Chondrocyte (in vitro differentiated cells): ENCODE data around the gene LRPAP1. TPM values are rescaled to one million over a fixed set of nuclear protein-coding genes. Genes with fewer than 3 reads are reported as not detected.
"Not testable (repeated sequence)": the region's sequence is repeated elsewhere in the genome, so short reads cannot be mapped to it uniquely, and the experiment has no call there.

ENCODE experiments used
- DNase-seq: peaks from one replicate; pipeline ENCODE4 v3.0.0; 2021; ENCODE audit warnings: mixed read lengths, low spot score
- H3K27ac Mint-ChIP-seq: one replicate; pipeline ENCODE4 v1.8.0; 2021; ENCODE audit warnings: mild to moderate bottlenecking, moderate library complexity, mixed read lengths; ENCODE audit not compliant: unreplicated experiment
- H3K27me3 Mint-ChIP-seq: 2 replicates; pipeline ENCODE4 v1.8.0; 2021; ENCODE audit warnings: low read depth, mixed read lengths
- H3K36me3 Mint-ChIP-seq: 2 replicates; pipeline ENCODE4 v1.8.0; 2021; ENCODE audit warnings: low read depth, mixed read lengths
- H3K4me1 Mint-ChIP-seq: 2 replicates; pipeline ENCODE4 v1.8.0; 2021; ENCODE audit warnings: low read depth, mild to moderate bottlenecking, mixed read lengths
- H3K4me3 Mint-ChIP-seq: one replicate; pipeline ENCODE4 v1.8.0; 2021; ENCODE audit warnings: mild to moderate bottlenecking, moderate library complexity, mixed read lengths; ENCODE audit not compliant: unreplicated experiment
- H3K9me3 Mint-ChIP-seq: 2 replicates; pipeline ENCODE4 v1.8.0; 2021; ENCODE audit warnings: low read depth, mixed read lengths
- total RNA-seq: library from RNA; stranded (reverse); gene quantifications from 3 replicates; pipeline ENCODE4 v1.2.1, GENCODE V29; 2021
- TF ChIP-seq, protein P1 (sequence below): fragments of 200-600 bp; sonication (generic); IDR thresholded peaks from 2 replicates; pipeline ENCODE4 v1.5.0; 2021; ENCODE audit warnings: antibody characterized with exemption, mild to moderate bottlenecking, moderate library complexity

Gene LRPAP1
- total RNA-seq, 1 donor from 2014 or later = 135 TPM

DNA sequence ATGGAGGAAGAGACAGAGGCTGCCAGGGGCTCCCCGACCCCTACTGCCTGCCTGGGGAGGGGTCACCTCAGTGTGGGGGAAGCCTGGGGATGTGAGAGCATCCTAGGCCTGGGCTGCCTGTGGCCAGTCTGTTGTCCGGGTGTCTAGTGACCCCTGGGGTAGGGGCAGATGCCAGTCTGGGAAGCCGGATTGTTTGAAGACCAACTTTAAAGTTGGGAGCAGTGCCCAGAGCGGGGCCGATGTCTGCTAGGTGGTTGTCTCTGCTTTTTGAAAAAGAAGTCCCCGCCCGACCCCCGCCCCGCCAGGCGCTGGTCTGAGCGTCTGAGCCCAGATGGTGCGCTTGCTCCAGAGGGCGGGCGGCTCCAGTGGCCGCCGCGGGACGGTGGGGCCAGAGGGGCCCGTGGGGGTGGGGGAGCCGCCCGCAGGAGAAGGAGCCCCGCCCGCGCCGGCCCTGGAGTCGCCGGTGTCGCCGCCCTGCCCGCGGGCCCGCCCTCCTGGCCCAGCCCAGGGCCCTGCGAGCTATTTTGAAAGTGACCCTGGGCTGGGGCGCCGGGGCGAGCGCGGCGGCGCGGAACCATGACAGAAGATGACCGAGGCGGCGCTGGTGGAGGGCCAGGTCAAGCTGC is 69.3 kb downstream of the LRPAP1 start, which contains the start of gene DOK7:
Gene DOK7 (plus strand): TSS at position 517 of the 626 bp plus-strand sequence. CDS start 70 bp downstream, at position 587.
- Mint-ChIP-seq H3K4me1 (peaks cover 8% of the 10 kb centered on the region), H3K4me3 (peak within 1 kb of the TSS; percentile 46)

DNA sequence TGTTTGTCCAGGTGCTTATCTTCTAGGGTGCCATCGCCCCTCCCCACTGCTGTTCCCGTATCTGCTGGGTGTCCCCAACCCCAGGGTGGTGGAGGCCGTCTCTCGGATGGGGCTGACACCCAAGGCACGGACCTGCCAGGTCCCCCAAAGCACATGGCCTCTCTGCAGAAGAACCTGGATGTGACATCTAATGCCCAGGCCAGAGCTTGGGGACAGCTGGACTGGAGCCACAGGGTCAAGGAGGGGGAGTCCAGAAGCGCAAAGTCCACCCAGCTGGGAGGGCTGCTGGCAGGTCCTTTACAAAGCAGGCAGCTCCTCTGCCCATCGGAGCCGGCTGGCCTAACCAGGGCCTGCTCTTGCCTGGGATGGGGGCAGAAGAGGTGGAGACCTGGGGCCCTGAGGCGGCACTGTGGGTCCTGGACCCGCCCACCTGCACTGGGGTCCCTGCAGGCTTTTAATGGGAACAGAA is 69.9 kb downstream of the LRPAP1 start:
- peaks cover 7% of the 10 kb centered on the region for H3K27me3 Mint-ChIP-seq
- H3K36me3 Mint-ChIP-seq = no peaks in the 10 kb centered on the region
- H3K9me3 Mint-ChIP-seq = peaks cover 7% of the 10 kb centered on the region
- H3K27ac Mint-ChIP-seq = no peak overlapping the region
- H3K4me3 Mint-ChIP-seq = peak overlapping the region; percentile 46
- H3K4me1 Mint-ChIP-seq = peaks cover 8% of the 10 kb centered on the region
- no peak for DNase-seq
- TF ChIP-seq, protein P1, sequence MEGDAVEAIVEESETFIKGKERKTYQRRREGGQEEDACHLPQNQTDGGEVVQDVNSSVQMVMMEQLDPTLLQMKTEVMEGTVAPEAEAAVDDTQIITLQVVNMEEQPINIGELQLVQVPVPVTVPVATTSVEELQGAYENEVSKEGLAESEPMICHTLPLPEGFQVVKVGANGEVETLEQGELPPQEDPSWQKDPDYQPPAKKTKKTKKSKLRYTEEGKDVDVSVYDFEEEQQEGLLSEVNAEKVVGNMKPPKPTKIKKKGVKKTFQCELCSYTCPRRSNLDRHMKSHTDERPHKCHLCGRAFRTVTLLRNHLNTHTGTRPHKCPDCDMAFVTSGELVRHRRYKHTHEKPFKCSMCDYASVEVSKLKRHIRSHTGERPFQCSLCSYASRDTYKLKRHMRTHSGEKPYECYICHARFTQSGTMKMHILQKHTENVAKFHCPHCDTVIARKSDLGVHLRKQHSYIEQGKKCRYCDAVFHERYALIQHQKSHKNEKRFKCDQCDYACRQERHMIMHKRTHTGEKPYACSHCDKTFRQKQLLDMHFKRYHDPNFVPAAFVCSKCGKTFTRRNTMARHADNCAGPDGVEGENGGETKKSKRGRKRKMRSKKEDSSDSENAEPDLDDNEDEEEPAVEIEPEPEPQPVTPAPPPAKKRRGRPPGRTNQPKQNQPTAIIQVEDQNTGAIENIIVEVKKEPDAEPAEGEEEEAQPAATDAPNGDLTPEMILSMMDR = no peak

More for the DNA sequence above, 69.3 kb downstream of the LRPAP1 start, which contains the start of gene DOK7:
- Mint-ChIP-seq H3K27ac (no peak within 1 kb of the TSS), H3K36me3 (no peaks in the 10 kb centered on the region), H3K27me3 (peaks cover 7% of the 10 kb centered on the region), H3K9me3 (peaks cover 7% of the 10 kb centered on the region)
- no peak for DNase-seq
- TF ChIP-seq, protein P1 = no peak

DNA sequence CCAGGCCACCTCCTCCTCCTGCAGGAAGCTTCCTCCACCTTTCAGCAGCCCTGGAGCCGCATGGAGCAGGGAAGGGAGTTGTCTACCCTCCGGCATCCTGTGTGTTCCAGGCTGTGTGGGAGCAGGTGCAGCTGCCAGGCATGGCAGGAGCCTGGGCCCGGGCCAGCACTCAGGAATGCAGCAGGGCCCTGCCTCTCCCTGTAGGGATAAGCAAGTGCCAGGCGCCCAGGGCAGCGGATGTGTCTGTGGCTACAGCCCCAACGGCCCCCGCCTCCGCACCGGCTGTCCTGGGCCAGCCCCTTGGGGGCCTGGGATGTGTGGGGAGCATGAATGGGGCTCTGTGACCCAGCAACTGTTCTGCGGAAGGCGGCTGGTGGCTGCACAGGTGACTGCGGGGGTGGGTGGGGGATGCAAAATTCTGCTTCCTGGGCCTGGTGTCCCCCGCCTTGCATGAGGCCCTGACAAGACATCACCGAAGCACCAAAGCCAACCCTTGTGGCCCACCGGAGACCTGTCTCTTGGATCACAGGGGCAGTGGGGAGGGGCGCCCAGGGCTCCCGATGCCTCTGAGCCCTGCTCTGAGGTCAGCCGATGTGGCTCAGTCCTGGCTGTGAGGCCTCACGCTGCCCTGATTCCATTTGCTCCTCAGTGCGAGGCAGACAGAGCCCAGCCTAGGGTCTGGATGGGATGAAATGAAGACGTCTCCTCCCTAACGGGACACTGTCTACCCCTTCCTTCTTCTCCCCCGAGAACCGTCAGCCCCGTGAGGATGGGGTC is 70.5 kb downstream of the LRPAP1 start:
- no peak overlapping the region for H3K4me3 Mint-ChIP-seq
- H3K4me1 Mint-ChIP-seq = peaks cover 8% of the 10 kb centered on the region
- no peak for DNase-seq
- peak overlapping the region; percentile 32 for H3K27ac Mint-ChIP-seq
- TF ChIP-seq, protein P1 = no peak
- peaks cover 7% of the 10 kb centered on the region for H3K27me3 Mint-ChIP-seq
- H3K36me3 Mint-ChIP-seq = no peaks in the 10 kb centered on the region
- peaks cover 10% of the 10 kb centered on the region for H3K9me3 Mint-ChIP-seq

DNA sequence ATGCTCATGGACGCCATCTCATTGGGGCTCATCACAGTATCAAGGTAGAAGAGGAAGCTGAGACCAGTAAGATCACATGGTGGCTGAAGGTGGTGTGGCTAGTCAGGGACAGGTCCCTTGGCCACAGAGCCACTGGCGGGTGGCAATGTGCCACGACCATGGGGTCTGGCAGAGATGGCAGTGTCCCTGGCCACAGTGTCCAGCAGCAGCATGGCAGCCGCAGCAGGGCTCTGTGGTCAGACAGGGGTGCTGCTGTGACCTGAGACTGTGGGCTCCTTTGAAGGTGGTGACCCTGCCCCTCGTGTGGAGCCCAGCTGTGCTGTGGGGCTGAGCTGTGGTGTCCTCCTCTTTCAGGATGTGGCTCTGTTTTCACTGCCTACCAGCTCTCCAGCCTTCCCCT is 71.3 kb downstream of the LRPAP1 start:
- Mint-ChIP-seq H3K4me1 (peaks cover 8% of the 10 kb centered on the region), H3K36me3 (no peaks in the 10 kb centered on the region), H3K4me3 (no peak overlapping the region), H3K9me3 (peaks cover 10% of the 10 kb centered on the region), H3K27ac (no peak overlapping the region), H3K27me3 (peaks cover 7% of the 10 kb centered on the region)
- TF ChIP-seq, protein P1 = no peak
- no peak for DNase-seq

DNA sequence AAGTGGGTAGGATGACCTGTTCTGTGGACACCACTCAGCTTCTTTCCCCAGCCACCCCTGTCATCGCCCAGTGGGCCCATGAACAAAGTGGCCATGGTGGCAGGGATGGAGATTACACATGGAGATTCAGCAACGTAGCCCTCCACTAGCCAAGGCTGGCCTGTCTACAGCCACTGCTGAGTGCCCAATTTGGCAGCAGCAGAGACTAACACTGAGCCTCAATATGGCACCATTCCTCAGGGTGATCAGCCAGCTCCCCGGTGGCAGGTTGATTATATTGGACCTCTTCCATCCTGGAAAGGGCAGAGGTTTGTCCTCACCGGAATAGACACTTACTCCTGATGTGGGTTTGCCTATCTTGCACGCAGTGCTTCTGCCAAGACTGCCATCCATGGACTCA is 73.1 kb downstream of the LRPAP1 start:
- not testable (repeated sequence) for H3K4me3 Mint-ChIP-seq, H3K4me1 Mint-ChIP-seq, H3K27me3 Mint-ChIP-seq, H3K36me3 Mint-ChIP-seq, DNase-seq, H3K27ac Mint-ChIP-seq
- H3K9me3 Mint-ChIP-seq = peaks cover 25% of the 10 kb centered on the region
